Right lobe of liver (tissue), 6 donors: ENCODE measurements around the gene ARFIP1. TPM values are rescaled to one million over a fixed set of nuclear protein-coding genes. Genes with fewer than 3 reads are reported as not detected.

Source experiments
- ATAC-seq, 4 donors: fragments of 200-7000 bp; cut with Tn5 transposase; one replicate each; pipeline ENCODE4 v1.9.1; 2020; ENCODE audit warnings: mild to moderate bottlenecking in 4 of 4, moderate library complexity in 4 of 4
- DNase-seq, 3 donors: peaks; one replicate each; pipeline ENCODE4 v3.0.0-alpha.2; 2020
- H3K27ac ChIP-seq, 3 donors: fragments of 200-600 bp; one replicate each; pipeline ENCODE4 v1.8.0; 2022
- H3K27me3 ChIP-seq, 2 donors: fragments of 200-600 bp; one replicate each; pipeline ENCODE4 v1.8.0; 2022
- H3K36me3 ChIP-seq, 4 donors: fragments of 200-600 bp; sonication (generic) in 1 of 4; one replicate each; pipeline versions ENCODE4 v1.5.1 to v1.8.0; 2017 to 2022; ENCODE audit warnings: control low read depth in 1 of 4
- H3K4me1 ChIP-seq, 4 donors: fragments of 200-600 bp; sonication (generic) in 1 of 4; one replicate each; pipeline versions ENCODE4 v1.5.1 to v1.8.0; 2017 to 2022; ENCODE audit warnings: control low read depth in 1 of 4
- H3K4me3 ChIP-seq, 3 donors: fragments of 200-600 bp; one replicate each; pipeline ENCODE4 v1.8.0; 2022
- H3K9me3 ChIP-seq, 4 donors: fragments of 200-600 bp; sonication (generic) in 1 of 4; one replicate each; pipeline versions ENCODE4 v1.5.1 to v1.8.0; 2017 to 2022; ENCODE audit warnings: control low read depth in 1 of 4
- POLR2A ChIP-seq: fragments of 450-650 bp; IDR thresholded peaks from one replicate; pipeline ENCODE4 v1.6.1; 2017; ENCODE audit warnings: antibody characterized with exemption, mild to moderate bottlenecking
- WGBS: methylation state at CpG from one replicate; pipeline ENCODE4 v1.1.6; 2018; ENCODE audit warnings: low coverage, low lambda C conversion rate; ENCODE audit not compliant: insufficient coverage; ENCODE audit errors: missing lambda C conversion rate; 5-methylcytosine and 5-hydroxymethylcytosine counted together
- intact Hi-C, 2 donors: fragments of 100-400 bp; cut with DNase I; formaldehyde crosslinking; loops; one replicate each; pipeline versions ENCODE4 v1.11.2 to v1.14.1; 2022
- total RNA-seq, 6 experiments: library from RNA; depleted of rRNA in 2 of 6; stranded (reverse); fragments of >200 nt in 2 of 6; fragmentation: NEBNext Ultra II Directional in 3 of 6; extraction: Animal tissue kit (Norgen Biotek cat#: 25700) in 3 of 6; gene quantifications; one replicate each; pipeline versions ENCODE4 v1.1.0 to v1.2.4, GENCODE V29; 2016 to 2023
- TF ChIP-seq, protein P1 (sequence below), 4 donors: fragments of 200-600 bp in 3 of 4; fragments of 450-650 bp in 1 of 4; IDR thresholded peaks; one replicate each; pipeline versions ENCODE4 v1.5.1 to v1.8.0; 2016 to 2022; ENCODE audit warnings: antibody characterized with exemption in 4 of 4, mild to moderate bottlenecking in 2 of 4
- donor health status: DM: no; HTN: yes; CAD: no.
- donor health status: DM: no; HTN: no; CAD: no.
- donor health status: DM: no; HTN: no; CAD: no.
- donor health status: DM: no; HTN: yes; CAD: no.
- donor health status: DM: no; HTN: yes; CAD: no.

The ARFIP1 gene
- total RNA-seq, 6 experiments from 2014 or later: 9.1 to 19.9 (median 14.1) TPM

GRCh38 chr4:152935631-152936445 is 156.1 kb downstream of the ARFIP1 start, which contains the start of gene FHDC1:
Gene FHDC1, plus strand, starts transcription at chr4:152936323. Its CDS starts 6,735 bp downstream, at chr4:152943058.
- no peaks in the 10 kb centered on the region for H3K9me3 ChIP-seq
- peak; percentile 71 to 95 (median 82) for ATAC-seq
- WGBS: 4% methylated on average over 25 of the region's 75 CpGs
- peak in 2 of 3 donors; percentile 73 to 85 for DNase-seq
- no peak within 1 kb of the TSS for H3K27ac ChIP-seq
- no peak for TF ChIP-seq POLR2A
- TF ChIP-seq, protein P1, sequence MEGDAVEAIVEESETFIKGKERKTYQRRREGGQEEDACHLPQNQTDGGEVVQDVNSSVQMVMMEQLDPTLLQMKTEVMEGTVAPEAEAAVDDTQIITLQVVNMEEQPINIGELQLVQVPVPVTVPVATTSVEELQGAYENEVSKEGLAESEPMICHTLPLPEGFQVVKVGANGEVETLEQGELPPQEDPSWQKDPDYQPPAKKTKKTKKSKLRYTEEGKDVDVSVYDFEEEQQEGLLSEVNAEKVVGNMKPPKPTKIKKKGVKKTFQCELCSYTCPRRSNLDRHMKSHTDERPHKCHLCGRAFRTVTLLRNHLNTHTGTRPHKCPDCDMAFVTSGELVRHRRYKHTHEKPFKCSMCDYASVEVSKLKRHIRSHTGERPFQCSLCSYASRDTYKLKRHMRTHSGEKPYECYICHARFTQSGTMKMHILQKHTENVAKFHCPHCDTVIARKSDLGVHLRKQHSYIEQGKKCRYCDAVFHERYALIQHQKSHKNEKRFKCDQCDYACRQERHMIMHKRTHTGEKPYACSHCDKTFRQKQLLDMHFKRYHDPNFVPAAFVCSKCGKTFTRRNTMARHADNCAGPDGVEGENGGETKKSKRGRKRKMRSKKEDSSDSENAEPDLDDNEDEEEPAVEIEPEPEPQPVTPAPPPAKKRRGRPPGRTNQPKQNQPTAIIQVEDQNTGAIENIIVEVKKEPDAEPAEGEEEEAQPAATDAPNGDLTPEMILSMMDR (IDR thresholded peaks at IDR 0.05): no peak
- intact Hi-C loops: no loop called here
- peak within 1 kb of the TSS; percentile 43 to 53 (median 45) for H3K4me3 ChIP-seq
- H3K27me3 ChIP-seq: peaks cover 0 to 4% of the 10 kb centered on the region in 2 donors
- no peaks in the 10 kb centered on the region for H3K36me3 ChIP-seq
- peaks cover 0 to 18% (median 7%) of the 10 kb centered on the region in 4 donors for H3K4me1 ChIP-seq

GRCh38 chr4:152936446-152937335 is 156.9 kb downstream of the ARFIP1 start:
- no peak for TF ChIP-seq POLR2A
- TF ChIP-seq, protein P1 (IDR thresholded peaks at IDR 0.05): no peak
- Histone ChIP-seq H3K9me3 (no peaks in the 10 kb centered on the region), H3K4me3 (peak overlapping the region; percentile 43 to 53 (median 45)), H3K36me3 (no peaks in the 10 kb centered on the region), H3K27me3 (peaks cover 0 to 4% of the 10 kb centered on the region in 2 donors), H3K27ac (no peak overlapping the region), H3K4me1 (peaks cover 0 to 18% (median 7%) of the 10 kb centered on the region in 4 donors)
- ATAC-seq (peak; percentile 19 to 45 (median 40)), DNase-seq (peak in 2 of 3 donors; percentile 44 to 63)
- WGBS: 0% methylated on average over 14 of the region's 93 CpGs
- intact Hi-C loops: no loop called here

- peak; percentile 22 to 42 (median 34) for ATAC-seq
- Histone ChIP-seq H3K9me3 (no peaks in the 10 kb centered on the region), H3K27ac (no peak overlapping the region), H3K4me3 (peak overlapping the region; percentile 43 to 53 (median 45)), H3K27me3 (peaks cover 0 to 4% of the 10 kb centered on the region in 2 donors), H3K36me3 (no peaks in the 10 kb centered on the region), H3K4me1 (peaks cover 0 to 18% (median 7%) of the 10 kb centered on the region in 4 donors)
- under 1% methylated on average over 21 of the region's 91 CpGs for WGBS
- peak in 1 of 3 donors; percentile 37 for DNase-seq
- intact Hi-C loops: no loop called here
- TF ChIP-seq, protein P1 (IDR thresholded peaks at IDR 0.05): no peak
- TF ChIP-seq POLR2A: no peak
Observed at GRCh38 chr4:152937336-152938236, 157.8 kb downstream of the ARFIP1 start.
